GM12891 (cell line): ENCODE measurements around the gene SIPA1L3.

ENCODE experiments used
- PAX5 ChIP-seq: IDR thresholded peaks from 2 replicates; pipeline ENCODE4 v1.6.1; 2011; ENCODE audit warnings: low read length, moderate library complexity, mild to moderate bottlenecking; ENCODE audit not compliant: insufficient read depth, severe bottlenecking
- POLR2A ChIP-seq: IDR thresholded peaks from 2 replicates; pipeline ENCODE4 v1.6.1; 2011; ENCODE audit warnings: low read depth, low read length, control low read depth
- POLR2AphosphoS5 ChIP-seq: IDR thresholded peaks from 2 replicates; pipeline ENCODE4 v1.6.1; 2011; ENCODE audit warnings: low read depth, low read length, control low read depth
- SPI1 ChIP-seq: IDR thresholded peaks from 2 replicates; pipeline ENCODE4 v1.6.1; 2011; ENCODE audit warnings: low read depth, low read length, control low read depth
- TAF1 ChIP-seq: IDR thresholded peaks from 2 replicates; pipeline ENCODE4 v1.6.1; 2011; ENCODE audit warnings: low read depth, low read length, control low read depth

GRCh38 chr19:38132781-38133180, 225.8 kb downstream of the SIPA1L3 start:
- TF ChIP-seq SPI1: no peak
- no peak for TF ChIP-seq TAF1
- no peak for TF ChIP-seq POLR2AphosphoS5
- TF ChIP-seq POLR2A: no peak
- no peak for TF ChIP-seq PAX5
